Ovary (tissue), 9 donors: Measurements from ENCODE around the gene ST6GALNAC4. TPM values are rescaled to one million over a fixed set of nuclear protein-coding genes. Genes with fewer than 3 reads are reported as not detected.

ENCODE experiments used
- DNase-seq, 5 donors: peaks; one replicate each; pipeline ENCODE4 v3.0.0-alpha.2; 2019 to 2020
- H3K27ac ChIP-seq, 2 donors: fragments of 200-600 bp; one replicate each; pipeline versions ENCODE4 v1.5.1 to v1.8.0; 2019 to 2022
- H3K27me3 ChIP-seq: fragments of 200-600 bp; one replicate; pipeline ENCODE4 v1.8.0; 2022
- H3K36me3 ChIP-seq: fragments of 200-600 bp; sonication (generic); one replicate; pipeline ENCODE4 v1.5.1; 2019
- H3K4me1 ChIP-seq: one replicate; pipeline ENCODE4 v1.8.1; 2013; ENCODE audit warnings: mild to moderate bottlenecking, moderate library complexity; ENCODE audit not compliant: insufficient read depth
- H3K4me3 ChIP-seq: fragments of 200-600 bp; sonication (generic); one replicate; pipeline ENCODE4 v1.5.1; 2017
- H3K9me3 ChIP-seq, 2 donors: fragments of 200-600 bp in 1 of 2; sonication (generic) in 1 of 2; one replicate each; pipeline versions ENCODE4 v1.5.1 to v1.8.1; 2013 to 2019; ENCODE audit warnings: mild to moderate bottlenecking in 1 of 2, moderate library complexity in 1 of 2
- EP300 ChIP-seq: sonication (generic); formaldehyde crosslinking; IDR thresholded peaks from one replicate; pipeline ENCODE4 v1.6.1; 2017; ENCODE audit warnings: antibody characterized with exemption
- POLR2A ChIP-seq: fragments of 450-650 bp; IDR thresholded peaks from one replicate; pipeline ENCODE4 v1.6.1; 2017; ENCODE audit warnings: antibody characterized with exemption, mild to moderate bottlenecking, moderate library complexity
- WGBS, 3 donors: extraction: QIAGEN DNeasy Blood & Tissue Kit in 1 of 3; methylation state at CpG; one replicate each; pipeline versions ENCODE4 v1.1.5 to v1.1.7; 2013 to 2017; 5-methylcytosine and 5-hydroxymethylcytosine counted together
- intact Hi-C, 4 donors: fragments of 100-400 bp; cut with DNase I; formaldehyde crosslinking; loops; one replicate each; pipeline versions ENCODE4 v1.11.0 to v1.15.1; 2022 to 2023
- polyA plus RNA-seq, 2 donors: library from polyadenylated mRNA; stranded (reverse); fragments of 200-250 nt in 1 of 2; fragments of 350-450 nt in 1 of 2; fragmentation: Illumina TruSeq in 1 of 2; extraction: RNeasy Lipid Tissue Mini Kit (QIAGEN cat#74804) in 1 of 2; gene quantifications; one replicate each; pipeline ENCODE4 v1.2.3, GENCODE V29; 2013 to 2014
- total RNA-seq, 7 donors: library from RNA; depleted of rRNA in 2 of 7; stranded (reverse); fragments of >200 nt in 2 of 7; fragmentation: NEBNext Ultra II Directional in 3 of 7; extraction: Animal tissue kit (Norgen Biotek cat#: 25700) in 3 of 7; gene quantifications; one replicate each; pipeline versions ENCODE4 v1.1.0 to v1.2.4, GENCODE V29; 2016 to 2023
- TF ChIP-seq, protein P1 (sequence below), 3 donors: fragments of 450-650 bp in 2 of 3; fragments of 200-600 bp in 1 of 3; IDR thresholded peaks; one replicate each; pipeline versions ENCODE4 v1.5.1 to v1.8.0; 2016 to 2022; ENCODE audit warnings: antibody characterized with exemption in 3 of 3, mild to moderate bottlenecking in 1 of 3
- donor health status: DM: no; HTN: no; CAD: no; lungs with moderate emphysema.
- donor health status: DM: no; HTN: no; CAD: no.
- donor health status: Bipolar disorder and iron deficiency.
- donor health status: DM: yes; HTN: yes; CAD: no.
- donor health status: DM: no; HTN: no; CAD: no.
- donor health status: DM: yes; HTN: yes; CAD: no.

ST6GALNAC4 gene
- total and polyA plus RNA-seq, 9 donors, result 2.2 to 58.4 (median 45.8) TPM

GRCh38 chr9:127945942-127946341 lies 29.1 kb upstream of the ST6GALNAC4 start:
- no peaks in the 10 kb centered on the region for H3K27me3 ChIP-seq
- no peaks in the 10 kb centered on the region for H3K9me3 ChIP-seq
- intact Hi-C loops, result loop anchor here in 1 of 4 donors (2.0 kb wide), 1 partner anchor 89 kb away; no protein-coding TSS in a partner anchor
- TF ChIP-seq POLR2A, result no peak
- no peak for TF ChIP-seq EP300
- TF ChIP-seq, protein P1, sequence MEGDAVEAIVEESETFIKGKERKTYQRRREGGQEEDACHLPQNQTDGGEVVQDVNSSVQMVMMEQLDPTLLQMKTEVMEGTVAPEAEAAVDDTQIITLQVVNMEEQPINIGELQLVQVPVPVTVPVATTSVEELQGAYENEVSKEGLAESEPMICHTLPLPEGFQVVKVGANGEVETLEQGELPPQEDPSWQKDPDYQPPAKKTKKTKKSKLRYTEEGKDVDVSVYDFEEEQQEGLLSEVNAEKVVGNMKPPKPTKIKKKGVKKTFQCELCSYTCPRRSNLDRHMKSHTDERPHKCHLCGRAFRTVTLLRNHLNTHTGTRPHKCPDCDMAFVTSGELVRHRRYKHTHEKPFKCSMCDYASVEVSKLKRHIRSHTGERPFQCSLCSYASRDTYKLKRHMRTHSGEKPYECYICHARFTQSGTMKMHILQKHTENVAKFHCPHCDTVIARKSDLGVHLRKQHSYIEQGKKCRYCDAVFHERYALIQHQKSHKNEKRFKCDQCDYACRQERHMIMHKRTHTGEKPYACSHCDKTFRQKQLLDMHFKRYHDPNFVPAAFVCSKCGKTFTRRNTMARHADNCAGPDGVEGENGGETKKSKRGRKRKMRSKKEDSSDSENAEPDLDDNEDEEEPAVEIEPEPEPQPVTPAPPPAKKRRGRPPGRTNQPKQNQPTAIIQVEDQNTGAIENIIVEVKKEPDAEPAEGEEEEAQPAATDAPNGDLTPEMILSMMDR (IDR thresholded peaks at IDR 0.05), result no peak
- H3K27ac ChIP-seq, result no peak overlapping the region
- no peak overlapping the region for H3K4me3 ChIP-seq
- peak in 1 of 5 donors; percentile 30 for DNase-seq
- no peaks in the 10 kb centered on the region for H3K36me3 ChIP-seq
- WGBS, 3 donors, result 77 to 82% (median 78%) methylated on average over 9 of the region's 9 CpGs
- peaks cover 9% of the 10 kb centered on the region for H3K4me1 ChIP-seq

DNA sequence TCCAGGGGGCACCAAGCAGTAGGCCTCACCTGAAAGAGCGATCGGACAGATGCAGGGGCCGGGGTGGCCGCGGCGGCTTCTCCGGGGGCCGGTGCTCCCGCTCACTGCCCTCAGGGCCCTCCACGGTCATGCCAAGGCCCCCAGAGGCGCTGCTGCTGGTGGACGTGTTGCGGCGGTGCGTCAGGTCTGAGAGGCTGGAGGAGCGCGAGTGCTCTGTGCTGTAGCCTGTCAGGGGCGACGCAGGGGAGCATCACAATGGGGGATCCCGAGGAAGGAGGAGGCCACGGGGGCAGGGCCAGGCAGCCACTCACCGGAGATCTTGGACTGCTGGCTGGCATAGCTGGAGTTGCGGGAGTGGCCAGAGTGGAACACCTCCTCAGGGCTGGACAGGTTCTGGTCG lies 28.5 kb upstream of the ST6GALNAC4 start:
- no peaks in the 10 kb centered on the region for H3K36me3 ChIP-seq
- H3K27me3 ChIP-seq, result no peaks in the 10 kb centered on the region
- DNase-seq, result peak in 1 of 5 donors; percentile 29
- no peak overlapping the region for H3K27ac ChIP-seq
- TF ChIP-seq EP300, result no peak
- no peak for TF ChIP-seq POLR2A
- TF ChIP-seq, protein P1 (IDR thresholded peaks at IDR 0.05), result no peak
- no peaks in the 10 kb centered on the region for H3K9me3 ChIP-seq
- peaks cover 3% of the 10 kb centered on the region for H3K4me1 ChIP-seq
- intact Hi-C loops, result loop anchor here in 1 of 4 donors (2.0 kb wide), 1 partner anchor 89 kb away; no protein-coding TSS in a partner anchor
- H3K4me3 ChIP-seq, result no peak overlapping the region
- 86 to 93% (median 87%) methylated on average over 20 to 24 of the region's 24 CpGs for WGBS, 3 donors

GRCh38 chr9:127944586-127945218 lies 27.9 kb upstream of the ST6GALNAC4 start:
- Histone ChIP-seq H3K9me3 (no peaks in the 10 kb centered on the region), H3K36me3 (no peaks in the 10 kb centered on the region), H3K4me1 (peaks cover 2% of the 10 kb centered on the region), H3K27me3 (no peaks in the 10 kb centered on the region), H3K27ac (no peak overlapping the region), H3K4me3 (no peak overlapping the region)
- intact Hi-C loops, result loop anchor here (2.0 to 5.0 kb wide), 5 partner anchors 33 to 173 kb away; no protein-coding TSS in a partner anchor
- no peak for TF ChIP-seq POLR2A
- TF ChIP-seq, protein P1 (IDR thresholded peaks at IDR 0.05), result no peak
- no peak for TF ChIP-seq EP300
- DNase-seq, result peak in 1 of 5 donors; percentile 48
- WGBS, 3 donors, result 87 to 90% (median 88%) methylated on average over 38 of the region's 38 CpGs

DNA sequence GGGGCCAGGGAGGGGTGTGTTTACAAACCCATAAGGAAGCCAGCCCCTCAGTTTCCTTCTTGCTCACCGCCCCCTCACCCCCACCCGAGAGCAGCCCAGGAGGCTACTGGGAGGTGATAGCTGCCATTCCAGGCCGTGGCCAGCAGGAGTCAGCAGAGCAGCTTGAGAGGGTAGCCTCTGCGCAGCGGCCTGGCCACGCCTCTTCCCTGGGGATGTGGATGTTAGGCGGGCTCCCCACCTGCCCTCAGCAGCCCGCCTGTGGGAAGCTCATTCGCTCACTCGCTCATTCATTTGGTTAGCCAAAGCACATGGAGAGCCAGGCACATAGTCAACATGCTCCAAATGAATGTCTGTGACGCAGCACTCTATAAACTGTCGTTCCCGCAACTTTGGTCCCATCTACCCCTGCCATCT lies 26.9 kb upstream of the ST6GALNAC4 start:
- TF ChIP-seq, protein P1 (IDR thresholded peaks at IDR 0.05), result peak; percentile 71 to 91 (median 87)
- no peak for TF ChIP-seq POLR2A
- no peaks in the 10 kb centered on the region for H3K27me3 ChIP-seq
- peak; percentile 84 to 89 (median 87) for DNase-seq
- no peaks in the 10 kb centered on the region for H3K36me3 ChIP-seq
- intact Hi-C loops, result loop anchor here (1.0 to 5.0 kb wide), 7 partner anchors 34 to 174 kb away; no protein-coding TSS in a partner anchor
- H3K27ac ChIP-seq, result no peak overlapping the region
- H3K9me3 ChIP-seq, result no peaks in the 10 kb centered on the region
- 32 to 40% (median 39%) methylated on average over 12 to 13 of the region's 13 CpGs for WGBS, 3 donors
- H3K4me3 ChIP-seq, result no peak overlapping the region
- H3K4me1 ChIP-seq, result peaks cover 2% of the 10 kb centered on the region
